Measurements from ENCODE around the gene CALHM2.

Gene CALHM2

DNA sequence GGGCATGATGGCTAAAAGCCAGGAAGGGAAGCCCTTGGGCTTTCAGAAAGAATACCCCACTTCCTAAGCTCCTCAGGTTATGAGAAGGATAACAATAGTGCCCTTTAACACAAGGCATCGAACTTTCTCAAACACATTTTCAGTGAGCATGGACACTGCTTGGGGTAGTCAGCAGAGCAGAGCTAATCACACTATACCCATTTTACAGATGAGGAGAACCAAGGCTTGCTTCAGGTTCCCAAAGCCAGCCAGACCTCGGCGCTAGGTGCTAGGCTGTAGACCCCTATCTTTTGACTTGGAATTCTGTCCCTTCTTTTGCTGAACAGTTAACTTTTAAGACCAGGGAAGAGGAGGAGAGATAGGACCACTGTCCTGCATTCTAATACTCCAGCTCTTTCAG lies 43.2 kb upstream of the CALHM2 start:
- no peak overlapping the region for H3K4me3 ChIP-seq (ENCODE audit: control insufficient read depth, low read depth, low read length)
- DNase-seq (ENCODE audit: low read depth) = no peak
- TF ChIP-seq, protein P1, sequence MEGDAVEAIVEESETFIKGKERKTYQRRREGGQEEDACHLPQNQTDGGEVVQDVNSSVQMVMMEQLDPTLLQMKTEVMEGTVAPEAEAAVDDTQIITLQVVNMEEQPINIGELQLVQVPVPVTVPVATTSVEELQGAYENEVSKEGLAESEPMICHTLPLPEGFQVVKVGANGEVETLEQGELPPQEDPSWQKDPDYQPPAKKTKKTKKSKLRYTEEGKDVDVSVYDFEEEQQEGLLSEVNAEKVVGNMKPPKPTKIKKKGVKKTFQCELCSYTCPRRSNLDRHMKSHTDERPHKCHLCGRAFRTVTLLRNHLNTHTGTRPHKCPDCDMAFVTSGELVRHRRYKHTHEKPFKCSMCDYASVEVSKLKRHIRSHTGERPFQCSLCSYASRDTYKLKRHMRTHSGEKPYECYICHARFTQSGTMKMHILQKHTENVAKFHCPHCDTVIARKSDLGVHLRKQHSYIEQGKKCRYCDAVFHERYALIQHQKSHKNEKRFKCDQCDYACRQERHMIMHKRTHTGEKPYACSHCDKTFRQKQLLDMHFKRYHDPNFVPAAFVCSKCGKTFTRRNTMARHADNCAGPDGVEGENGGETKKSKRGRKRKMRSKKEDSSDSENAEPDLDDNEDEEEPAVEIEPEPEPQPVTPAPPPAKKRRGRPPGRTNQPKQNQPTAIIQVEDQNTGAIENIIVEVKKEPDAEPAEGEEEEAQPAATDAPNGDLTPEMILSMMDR (conservative IDR thresholded peaks at IDR 0.05; ENCODE audit: control insufficient read depth, insufficient read depth, low read depth, low read length) = no peak

GRCh38 chr10:103493916-103494877 lies 42.0 kb upstream of the CALHM2 start:
- TF ChIP-seq, protein P1 (conservative IDR thresholded peaks at IDR 0.05; ENCODE audit: control insufficient read depth, insufficient read depth, low read depth, low read length) = no peak
- DNase-seq (ENCODE audit: low read depth) = no peak
- no peak overlapping the region for H3K4me3 ChIP-seq (ENCODE audit: control insufficient read depth, low read depth, low read length)

GRCh38 chr10:103493362-103493915 lies 41.3 kb upstream of the CALHM2 start, which contains the start of gene NEURL1:
Gene NEURL1, plus strand, starts transcription at chr10:103493705. Its CDS starts 683 bp downstream, at chr10:103494388.
- TF ChIP-seq, protein P1 (conservative IDR thresholded peaks at IDR 0.05; ENCODE audit: control insufficient read depth, insufficient read depth, low read depth, low read length) = no peak

DNA sequence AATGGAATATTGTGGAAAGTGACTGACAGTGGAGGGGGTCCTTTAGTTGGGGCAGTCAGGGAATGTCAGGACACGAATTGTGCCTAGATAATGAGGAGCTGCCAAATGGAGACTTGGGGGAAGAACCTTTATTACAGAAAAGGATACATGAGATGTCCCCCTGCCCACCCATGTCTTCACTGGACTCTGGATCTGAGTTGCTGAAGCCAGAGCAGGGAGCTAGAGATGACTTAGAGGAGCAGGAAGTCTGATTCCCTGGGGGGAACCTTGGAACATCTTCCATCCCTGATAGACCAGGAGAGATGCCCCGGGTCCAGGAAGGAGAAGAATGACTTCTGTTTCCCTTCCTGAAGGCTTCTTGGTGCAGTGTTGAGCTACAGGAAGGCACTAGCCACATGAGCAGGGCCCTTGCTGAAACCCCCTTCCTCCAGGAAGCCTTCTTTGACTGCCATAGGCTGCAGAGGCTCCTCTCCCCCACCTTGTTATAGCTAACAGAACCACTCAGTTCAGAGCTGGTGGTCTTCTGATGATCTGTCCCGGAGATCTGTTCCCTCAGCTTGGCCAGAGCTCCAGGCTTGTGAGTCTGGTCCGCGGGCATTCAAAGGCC lies 40.6 kb upstream of the CALHM2 start:
- TF ChIP-seq, protein P1 (conservative IDR thresholded peaks at IDR 0.05; ENCODE audit: control insufficient read depth, insufficient read depth, low read depth, low read length) = no peak
- H3K4me3 ChIP-seq (ENCODE audit: control insufficient read depth, low read depth, low read length) = no peak overlapping the region
- DNase-seq (ENCODE audit: low read depth) = no peak

More at GRCh38 chr10:103493362-103493915, 41.3 kb upstream of the CALHM2 start, which contains the start of gene NEURL1:
- peak within 1 kb of the TSS; percentile 30 for H3K4me3 ChIP-seq (ENCODE audit: control insufficient read depth, low read depth, low read length)
- DNase-seq (ENCODE audit: low read depth) = no peak

DNA sequence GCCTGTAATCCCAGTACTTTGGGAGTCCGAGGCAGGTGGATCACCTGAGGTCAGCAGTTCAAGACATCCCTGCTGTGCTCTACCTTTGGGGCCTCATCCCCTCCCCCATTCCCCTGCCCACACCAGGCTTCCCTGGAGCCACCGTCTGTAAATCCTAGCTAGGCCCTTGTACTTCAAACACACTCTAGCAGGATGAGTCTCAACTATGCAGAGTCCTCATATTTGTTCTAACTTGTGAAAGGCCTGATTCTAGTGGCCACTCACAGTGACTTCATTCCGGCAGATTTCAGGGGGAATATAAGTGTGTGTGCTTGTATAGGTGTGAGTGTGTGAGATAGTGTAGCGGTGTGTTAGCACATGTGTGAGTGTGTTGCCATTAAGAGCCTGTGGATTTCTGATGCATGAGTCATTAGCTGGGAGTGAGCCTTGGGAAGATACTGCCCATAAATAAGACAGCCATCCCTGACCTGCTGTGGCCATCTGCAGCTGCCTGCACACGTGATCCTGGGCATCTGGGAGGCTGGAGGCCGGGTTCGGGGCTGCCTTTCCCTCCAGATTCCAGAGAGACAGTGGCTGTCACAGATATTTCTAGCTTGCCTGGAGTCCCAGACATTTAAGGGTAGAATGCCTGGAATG lies 39.7 kb upstream of the CALHM2 start:
- H3K4me3 ChIP-seq (ENCODE audit: control insufficient read depth, low read depth, low read length) = no peak overlapping the region

GRCh38 chr10:103490986-103491314 lies 38.8 kb upstream of the CALHM2 start:
- no peak for DNase-seq (ENCODE audit: low read depth)
- TF ChIP-seq, protein P1 (conservative IDR thresholded peaks at IDR 0.05; ENCODE audit: control insufficient read depth, insufficient read depth, low read depth, low read length) = no peak
- no peak overlapping the region for H3K4me3 ChIP-seq (ENCODE audit: control insufficient read depth, low read depth, low read length)

More for the DNA sequence above, 39.7 kb upstream of the CALHM2 start:
- TF ChIP-seq, protein P1 (conservative IDR thresholded peaks at IDR 0.05; ENCODE audit: control insufficient read depth, insufficient read depth, low read depth, low read length) = no peak
- peak; percentile 94 for DNase-seq (ENCODE audit: low read depth)
